Panc1 (cell line): ENCODE results near the gene SPOCK1. TPM values are rescaled to one million over a fixed set of nuclear protein-coding genes. Genes with fewer than 3 reads are reported as not detected.

Experiments
- ATAC-seq: fragments of 200-7000 bp; cut with Tn5 transposase; 2 replicates; pipeline ENCODE4 v1.9.1; 2020; ENCODE audit warnings: mild to moderate bottlenecking, moderate library complexity
- BruUV-seq: library from RNA; stranded (reverse); fragments of 400-500 nt; replicated peaks from 2 replicates; lab custom pipeline; 2021; lab: Mats Ljungman, UMichigan
- CTCF ChIA-PET: fragments of 300-600 bp; sonication (Branson Sonifier 250); formaldehyde crosslinking; loops from one replicate; lab custom pipeline; 2022; ENCODE audit warnings: antibody characterized with exemption; lab: Charles Lee
- POLR2A ChIA-PET: fragments of 300-600 bp; sonication (Branson Sonifier 250); formaldehyde crosslinking; loops from one replicate; lab custom pipeline; 2022; ENCODE audit warnings: antibody characterized with exemption; lab: Charles Lee
- DNase-seq: peaks from one replicate; pipeline ENCODE4 v3.0.0-alpha.2; 2010; ENCODE audit warnings: low read depth, low spot score
- H3K27ac ChIP-seq: 2 replicates; pipeline ENCODE4 v1.5.1; 2011; ENCODE audit warnings: mild to moderate bottlenecking, low read length, inconsistent platforms
- H3K27me3 ChIP-seq: fragments of 200-500 bp; sonication (Bioruptor generic); 2 replicates; pipeline ENCODE4 v1.6.0; 2014; ENCODE audit warnings: low read length, inconsistent platforms; ENCODE audit not compliant: control insufficient read depth, insufficient read depth
- H3K36me3 ChIP-seq: fragments of 200-500 bp; sonication (Bioruptor generic); 2 replicates; pipeline ENCODE4 v1.5.1; 2014; ENCODE audit warnings: inconsistent platforms, mild to moderate bottlenecking, low read length, moderate library complexity; ENCODE audit not compliant: control insufficient read depth, insufficient read depth
- H3K4me1 ChIP-seq: 2 replicates; pipeline ENCODE4 v1.5.1; 2011; ENCODE audit warnings: inconsistent platforms, mild to moderate bottlenecking, low read length, moderate library complexity; ENCODE audit not compliant: control insufficient read depth, insufficient read depth
- H3K4me3 ChIP-seq, 2 experiments: 2 replicates each; pipeline ENCODE4 v1.5.1; 2011 to 2012; ENCODE audit warnings: low read depth in 2 of 2, low read length in 2 of 2, mild to moderate bottlenecking in 2 of 2, inconsistent platforms in 1 of 2, moderate library complexity in 1 of 2
- H3K9me3 ChIP-seq: fragments of 200-500 bp; sonication (Bioruptor generic); 2 replicates; pipeline ENCODE4 v1.5.1; 2014; ENCODE audit warnings: low read depth, mild to moderate bottlenecking, inconsistent platforms, low read length, moderate library complexity; ENCODE audit not compliant: control insufficient read depth, insufficient read depth
- CTCF ChIP-seq: fragments of 450-650 bp; IDR thresholded peaks from 2 replicates; pipeline ENCODE4 v1.5.1; 2017; ENCODE audit warnings: mild to moderate bottlenecking
- POLR2AphosphoS5 ChIP-seq: IDR thresholded peaks from 2 replicates; pipeline ENCODE4 v1.6.1; 2012; ENCODE audit warnings: mild to moderate bottlenecking, low read depth, low read length, moderate library complexity
- REST ChIP-seq, 2 experiments: IDR thresholded peaks; 2 replicates each; pipeline ENCODE4 v1.6.1; 2011 to 2012; ENCODE audit warnings: low read depth in 2 of 2, control low read depth in 1 of 2, low read length in 1 of 2, mild to moderate bottlenecking in 1 of 2, moderate library complexity in 1 of 2; ENCODE audit not compliant: insufficient read depth in 1 of 2
- SIN3A ChIP-seq: IDR thresholded peaks from 2 replicates; pipeline ENCODE4 v1.6.1; 2012; ENCODE audit warnings: low read depth, mild to moderate bottlenecking, low read length, moderate library complexity, borderline replicate concordance; ENCODE audit not compliant: insufficient read depth
- TCF7L2 ChIP-seq: IDR thresholded peaks from 2 replicates; pipeline ENCODE4 v1.6.1; 2011; ENCODE audit warnings: mild to moderate bottlenecking, low read depth, low read length, inconsistent platforms
- in situ Hi-C: cut with HindIII; loops from 2 replicates; pipeline ENCODE4 v1.10.0; 2016; ENCODE audit warnings: low sequenced_read_pairs, low pct_unique_long_range_greater_than_20kb
- intact Hi-C: fragments of 100-400 bp; cut with micrococcal nuclease; formaldehyde crosslinking; loops from one replicate; pipeline ENCODE4 v1.10.0; 2022; ENCODE audit not compliant: unreplicated experiment
- total RNA-seq: library from RNA; stranded (reverse); gene quantifications from one replicate; pipeline ENCODE4 v1.2.1, GENCODE V29; 2021; ENCODE audit not compliant: unreplicated experiment

SPOCK1 gene
- total RNA-seq, 1 experiment from 2014 or later = 15.6 TPM

GRCh38 chr5:137022725-137023124 is 476.4 kb downstream of the SPOCK1 start:
- TF ChIP-seq POLR2AphosphoS5 (no peak), REST (IDR thresholded peaks at IDR 0.05; ENCODE audit: insufficient read depth in 1 of 2, low read depth in 2 of 2, low read length in 1 of 2) (no peak), TCF7L2 (no peak), SIN3A (no peak), CTCF (no peak)

GRCh38 chr5:137022043-137022442 is 477.1 kb downstream of the SPOCK1 start:
- ChIA-PET POLR2A (no interaction called here), CTCF (no interaction called here)
- BruUV-seq = no TSS peak
- no peaks in the 10 kb centered on the region for H3K27me3 ChIP-seq
- H3K4me3 ChIP-seq = no peak overlapping the region
- TF ChIP-seq REST (IDR thresholded peaks at IDR 0.05; ENCODE audit: insufficient read depth in 1 of 2, low read depth in 2 of 2, low read length in 1 of 2) (no peak), TCF7L2 (no peak), CTCF (no peak), POLR2AphosphoS5 (no peak), SIN3A (no peak)
- H3K9me3 ChIP-seq = no peaks in the 10 kb centered on the region
- in situ Hi-C loops = no loop called here
- H3K4me1 ChIP-seq = no peaks in the 10 kb centered on the region
- DNase-seq (no peak), ATAC-seq (no peak)
- intact Hi-C loops = no loop called here
- H3K27ac ChIP-seq = no peak overlapping the region
- no peaks in the 10 kb centered on the region for H3K36me3 ChIP-seq

More at GRCh38 chr5:137022725-137023124, 476.4 kb downstream of the SPOCK1 start:
- no TSS peak for BruUV-seq
- POLR2A ChIA-PET = no interaction called here
- no peak overlapping the region for H3K27ac ChIP-seq
- peak overlapping the region in 1 of 2 experiments; percentile 23; a peak in 1 of 4 replicates for H3K4me3 ChIP-seq
- in situ Hi-C loops (no loop called here), intact Hi-C loops (no loop called here)
- CTCF ChIA-PET = no interaction called here
- no peak for DNase-seq
- H3K9me3 ChIP-seq = no peaks in the 10 kb centered on the region
- no peaks in the 10 kb centered on the region for H3K4me1 ChIP-seq
- H3K27me3 ChIP-seq = no peaks in the 10 kb centered on the region
- no peak for ATAC-seq
- no peaks in the 10 kb centered on the region for H3K36me3 ChIP-seq
